ENCODE data around the gene AQP2. TPM values are rescaled to one million over a fixed set of nuclear protein-coding genes. Genes with fewer than 3 reads are reported as not detected.

Gene AQP2
- total and polyA plus RNA-seq, 2 of the 13 experiments (the other 11 are each of a cell fraction or from before 2014, with no cell fraction given) = not detected

DNA sequence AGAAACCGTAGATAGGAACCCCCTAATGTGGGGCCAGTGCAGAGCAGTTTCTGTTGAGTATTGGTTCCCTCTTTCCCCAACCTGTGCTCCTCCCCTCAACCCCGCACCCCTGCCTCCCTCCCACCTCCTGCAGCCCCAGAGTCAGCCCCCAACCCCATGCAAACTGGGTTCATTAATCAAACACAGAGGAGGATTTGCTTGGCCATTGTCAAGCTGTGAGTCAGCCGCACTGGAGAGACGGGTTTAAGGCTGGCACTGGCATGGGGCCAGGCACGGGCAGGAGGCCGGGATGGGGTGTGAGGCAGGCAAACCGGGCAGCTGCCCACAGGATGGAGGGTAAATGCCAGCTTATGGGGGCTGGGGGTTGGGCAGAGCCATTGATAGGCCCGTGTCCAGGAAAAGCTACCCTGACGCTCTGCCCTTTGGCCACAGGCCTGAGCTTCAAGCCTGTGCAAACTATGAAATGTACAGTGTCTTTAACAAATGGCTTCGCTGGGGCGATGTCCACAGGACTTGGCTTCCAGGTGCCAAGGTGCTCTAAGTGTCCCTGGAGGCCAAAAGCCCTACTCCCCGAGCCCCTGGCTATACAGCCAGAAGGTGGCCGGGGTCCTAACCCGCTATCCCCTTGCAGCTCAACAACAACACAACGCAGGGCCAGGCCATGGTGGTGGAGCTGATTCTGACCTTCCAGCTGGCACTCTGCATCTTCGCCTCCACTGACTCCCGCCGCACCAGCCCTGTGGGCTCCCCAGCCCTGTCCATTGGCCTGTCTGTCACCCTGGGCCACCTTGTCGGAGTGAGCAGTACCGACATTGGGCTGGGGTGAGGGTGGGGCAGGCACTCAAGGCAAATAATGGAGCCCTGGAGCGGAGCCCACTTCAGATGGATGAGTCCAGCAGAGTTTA, 12.6 kb downstream of the AQP2 start:
- ATAC-seq = peak; percentile 25
- Histone ChIP-seq H3K9ac (ENCODE audit: insufficient read depth, low read depth, low read length) (0 out of 2 replicates have a peak overlapping the region, but pooled peaks have one; percentile 8), H4K20me1 (ENCODE audit: insufficient read depth, low read length) (no peaks in the 10 kb centered on the region), H2AFZ (ENCODE audit: low read length) (no peak overlapping the region), H3K27me3 (ENCODE audit: control insufficient read depth in 1 of 2, insufficient read depth in 2 of 2, low read length in 2 of 2) (peaks cover 5 to 45% of the 10 kb centered on the region in 2 experiments), H3K4me3 (replicated peaks in 1 of 3; ENCODE audit: insufficient read depth in 1 of 3, low read depth in 2 of 3, low read length in 3 of 3) (peak overlapping the region in 1 of 3 experiments; percentile 55; a peak in 1 of 6 replicates), H3K4me2 (ENCODE audit: low read depth, low read length) (peak overlapping the region; percentile 65), H3K27ac (ENCODE audit: extremely low read length, insufficient read depth, low read length) (no peak overlapping the region), H3K9me3 (ENCODE audit: low read length) (no peaks in the 10 kb centered on the region), H3K36me3 (replicated peaks in 1 of 2; ENCODE audit: control insufficient read depth in 1 of 2, insufficient read depth in 2 of 2, low read length in 2 of 2) (no peaks in the 10 kb centered on the region), H3K4me1 (ENCODE audit: insufficient read depth, low read length) (peaks cover 58% of the 10 kb centered on the region), H3K79me2 (ENCODE audit: insufficient read depth, low read length) (no peaks in the 10 kb centered on the region)
- POLR2A ChIA-PET = interaction anchor here (1.4 kb wide), 1 partner anchor 121 kb away, joined by 3 read pairs; no protein-coding TSS in a partner anchor
- in situ Hi-C loops (cut with HindIII; ENCODE audit: extremely low pct_ligation_motif_present, low pct_unique_long_range_greater_than_20kb) = no loop called here
- intact Hi-C loops (cut with micrococcal nuclease; ENCODE audit: unreplicated experiment) = no loop called here
- WGBS (ENCODE audit: low lambda C conversion rate) = 62% methylated on average over 9 of the region's 21 CpGs
- no TSS peak for BruUV-seq (replicated peaks)
- FAIRE-seq = no peak
- CTCF ChIA-PET (ENCODE audit: low intra/inter-chr PET ratio, low total read pairs) = no interaction called here
- DNase-seq (ENCODE audit: low spot score) = no peak
- TF ChIP-seq ZNF775 (CRISPR knock-in tag; IDR thresholded peaks at IDR 0.05; ENCODE audit: borderline replicate concordance) = no peak
- 0 out of 2 replicates have a peak, but pooled peaks have one; percentile 52 for TF ChIP-seq MEIS2 (CRISPR knock-in tag; IDR thresholded peaks at IDR 0.05)
- peak; percentile 60; the same call in 1 of the 2 replicates for TF ChIP-seq ZFX (CRISPR knock-in tag; IDR thresholded peaks at IDR 0.05; ENCODE audit: low read depth)
- TF ChIP-seq HNF4A (CRISPR knock-in tag; IDR thresholded peaks at IDR 0.05) = 0 out of 2 replicates have a peak, but pooled peaks have one; percentile 16
- no peak for TF ChIP-seq REXO4 (CRISPR knock-in tag; IDR thresholded peaks at IDR 0.05; ENCODE audit: borderline replicate concordance)
- TF ChIP-seq ISX (CRISPR knock-in tag; conservative IDR thresholded peaks at IDR 0.05) = no peak
- no peak for TF ChIP-seq MEIS1 (CRISPR knock-in tag; IDR thresholded peaks at IDR 0.05; ENCODE audit: borderline replicate concordance)
- TF ChIP-seq HNF4G (IDR thresholded peaks at IDR 0.05; ENCODE audit: borderline replicate concordance, low read depth, low read length) = 0 out of 2 replicates have a peak, but pooled peaks have one; percentile 21
- TF ChIP-seq HNF4G (CRISPR knock-in tag; IDR thresholded peaks at IDR 0.05; ENCODE audit: borderline replicate concordance, low read depth) = no peak
- no peak for TF ChIP-seq SKI (IDR thresholded peaks at IDR 0.05; ENCODE audit: partially characterized antibody)
- no peak for TF ChIP-seq TRIM24 (CRISPR knock-in tag; IDR thresholded peaks at IDR 0.05)
- no peak for TF ChIP-seq NFKBIZ (CRISPR knock-in tag; IDR thresholded peaks at IDR 0.05)
- TF ChIP-seq GABPA (IDR thresholded peaks at IDR 0.05; ENCODE audit: low read depth, low read length) = no peak
- no peak for TF ChIP-seq GABPA (CRISPR knock-in tag; IDR thresholded peaks at IDR 0.05; ENCODE audit: low read depth)
- peak; percentile 33; the same call in 1 of the 2 replicates for TF ChIP-seq ZFY (CRISPR knock-in tag; IDR thresholded peaks at IDR 0.05)
- TF ChIP-seq, protein P1, sequence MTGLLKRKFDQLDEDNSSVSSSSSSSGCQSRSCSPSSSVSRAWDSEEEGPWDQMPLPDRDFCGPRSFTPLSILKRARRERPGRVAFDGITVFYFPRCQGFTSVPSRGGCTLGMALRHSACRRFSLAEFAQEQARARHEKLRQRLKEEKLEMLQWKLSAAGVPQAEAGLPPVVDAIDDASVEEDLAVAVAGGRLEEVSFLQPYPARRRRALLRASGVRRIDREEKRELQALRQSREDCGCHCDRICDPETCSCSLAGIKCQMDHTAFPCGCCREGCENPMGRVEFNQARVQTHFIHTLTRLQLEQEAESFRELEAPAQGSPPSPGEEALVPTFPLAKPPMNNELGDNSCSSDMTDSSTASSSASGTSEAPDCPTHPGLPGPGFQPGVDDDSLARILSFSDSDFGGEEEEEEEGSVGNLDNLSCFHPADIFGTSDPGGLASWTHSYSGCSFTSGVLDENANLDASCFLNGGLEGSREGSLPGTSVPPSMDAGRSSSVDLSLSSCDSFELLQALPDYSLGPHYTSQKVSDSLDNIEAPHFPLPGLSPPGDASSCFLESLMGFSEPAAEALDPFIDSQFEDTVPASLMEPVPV (CRISPR knock-in tag; IDR thresholded peaks at IDR 0.05) = no peak
- TF ChIP-seq ZFP37 (CRISPR knock-in tag; IDR thresholded peaks at IDR 0.05; ENCODE audit: borderline replicate concordance) = no peak
- TF ChIP-seq CBX2 (IDR thresholded peaks at IDR 0.05; ENCODE audit: low read depth, low read length) = no peak
- no peak for TF ChIP-seq CBX2 (CRISPR knock-in tag; IDR thresholded peaks at IDR 0.05; ENCODE audit: low read depth)
- TF ChIP-seq ZNF776 (CRISPR knock-in tag; IDR thresholded peaks at IDR 0.05) = no peak
- TF ChIP-seq HNRNPL (IDR thresholded peaks at IDR 0.05; ENCODE audit: low read depth, low read length) = peak; percentile 97
- no peak for TF ChIP-seq FOXP1 (IDR thresholded peaks at IDR 0.05)
- TF ChIP-seq FOXP1 (CRISPR knock-in tag; IDR thresholded peaks at IDR 0.05) = no peak
- TF ChIP-seq CEBPG (CRISPR knock-in tag; IDR thresholded peaks at IDR 0.05) = no peak

All from HepG2 (cell line).